HG02642 (cell line): ENCODE results near the gene MRPS2.

Source experiments
- ATAC-seq: cut with Tn5 transposase; IDR thresholded peaks from one replicate; pipeline ENCODE4 v1.9.1; 2021; ENCODE audit warnings: mild to moderate bottlenecking; ENCODE audit not compliant: unreplicated experiment, poor library complexity

Gene MRPS2

GRCh38 chr9:135480071-135480939 lies 20.2 kb upstream of the MRPS2 start:
- no peak for ATAC-seq

GRCh38 chr9:135480940-135481310 lies 19.6 kb upstream of the MRPS2 start:
- no peak for ATAC-seq

GRCh38 chr9:135482015-135482754 lies 18.3 kb upstream of the MRPS2 start:
- ATAC-seq = no peak

GRCh38 chr9:135484460-135485277 lies 15.8 kb upstream of the MRPS2 start:
- ATAC-seq = no peak

- no peak for ATAC-seq
Measured at GRCh38 chr9:135485385-135485784, 15.1 kb upstream of the MRPS2 start.

GRCh38 chr9:135485832-135486231 lies 14.7 kb upstream of the MRPS2 start:
- no peak for ATAC-seq

GRCh38 chr9:135486267-135487065 lies 14.0 kb upstream of the MRPS2 start:
- ATAC-seq = no peak

- no peak for ATAC-seq
Measured at GRCh38 chr9:135487281-135488012, 13.0 kb upstream of the MRPS2 start.

- no peak for ATAC-seq
Measured at GRCh38 chr9:135488013-135488330, 12.5 kb upstream of the MRPS2 start.

- ATAC-seq = no peak
Measured at GRCh38 chr9:135488527-135488926, 12.0 kb upstream of the MRPS2 start.

GRCh38 chr9:135489188-135489906 lies 11.1 kb upstream of the MRPS2 start:
- no peak for ATAC-seq

GRCh38 chr9:135490166-135490870 lies 10.2 kb upstream of the MRPS2 start:
- no peak for ATAC-seq

GRCh38 chr9:135490980-135491464 lies 9.5 kb upstream of the MRPS2 start:
- ATAC-seq = no peak

GRCh38 chr9:135491764-135492163 lies 8.7 kb upstream of the MRPS2 start:
- no peak for ATAC-seq

GRCh38 chr9:135492886-135493669 lies 7.4 kb upstream of the MRPS2 start:
- no peak for ATAC-seq

GRCh38 chr9:135494791-135495559 lies 5.5 kb upstream of the MRPS2 start:
- ATAC-seq = no peak
